Erythroblast (primary cell): ENCODE data around the gene AGAP5.

ENCODE experiments used
- GATA1 ChIP-seq: IDR thresholded peaks from 2 replicates; pipeline ENCODE4 v1.6.1; 2011; ENCODE audit warnings: low read depth, mild to moderate bottlenecking, control low read depth, low read length, moderate library complexity
- POLR2A ChIP-seq: IDR thresholded peaks from 2 replicates; pipeline ENCODE4 v1.6.1; 2011; ENCODE audit warnings: mild to moderate bottlenecking, low read length

DNA sequence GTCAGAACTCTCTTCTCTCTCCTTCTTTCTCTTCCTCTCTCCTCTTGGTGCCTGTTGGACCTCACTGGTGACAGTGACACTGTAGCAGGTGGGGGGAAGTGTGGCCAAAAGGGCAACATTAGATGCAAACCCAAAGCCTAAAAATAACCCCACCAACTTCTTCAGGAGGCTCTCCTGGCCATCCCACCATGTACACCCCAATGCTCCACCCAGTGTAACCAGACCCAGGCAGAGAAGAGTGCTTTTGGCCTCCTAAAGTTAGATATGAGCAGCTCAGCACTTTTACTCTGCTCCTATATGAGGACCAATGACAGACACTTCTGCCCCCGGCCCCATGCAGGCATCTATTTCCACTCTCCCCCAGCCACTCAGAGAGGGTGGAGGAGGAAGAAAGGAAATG, 62.1 kb downstream of the AGAP5 start:
- TF ChIP-seq POLR2A = no peak
- no peak for TF ChIP-seq GATA1
